Non-pigmented ciliary epithelial cell (primary cell): ENCODE data around the gene GDA.

ENCODE experiments used
- DNase-seq: peaks from one replicate; pipeline ENCODE4 v3.0.0-alpha.2; 2010; ENCODE audit warnings: low read depth

GDA gene

GRCh38 chr9:72149231-72149975 lies at the start of gene GDA:
Gene GDA, plus strand, starts transcription at chr9:72149440. Its CDS starts 120 bp downstream, at chr9:72149560.
- DNase-seq = no peak

- DNase-seq = no peak
These were observed 46.7 kb upstream of the GDA start for GRCh38 chr9:72102520-72102919.

DNA sequence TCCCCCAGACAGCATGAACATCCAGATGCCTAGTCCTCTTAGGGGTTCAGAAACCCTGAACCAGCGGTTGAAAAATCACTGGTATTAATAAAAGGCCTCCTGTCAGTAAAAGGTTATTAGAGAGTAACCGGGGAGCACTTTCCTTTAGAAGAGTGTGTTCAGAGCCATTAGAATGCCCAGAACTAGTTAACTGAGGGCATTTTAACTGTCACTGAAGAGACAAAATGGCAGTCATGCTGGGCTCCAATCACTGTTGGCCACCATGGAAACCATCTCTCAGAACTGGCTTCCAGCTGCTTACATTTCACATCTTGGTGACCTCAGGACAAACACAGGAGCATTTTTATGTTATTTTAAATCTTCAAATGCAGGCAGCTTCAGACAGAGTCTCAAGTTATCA lies 36.2 kb upstream of the GDA start:
- no peak for DNase-seq

GRCh38 chr9:72119853-72120252 lies 29.4 kb upstream of the GDA start:
- DNase-seq = no peak

DNA sequence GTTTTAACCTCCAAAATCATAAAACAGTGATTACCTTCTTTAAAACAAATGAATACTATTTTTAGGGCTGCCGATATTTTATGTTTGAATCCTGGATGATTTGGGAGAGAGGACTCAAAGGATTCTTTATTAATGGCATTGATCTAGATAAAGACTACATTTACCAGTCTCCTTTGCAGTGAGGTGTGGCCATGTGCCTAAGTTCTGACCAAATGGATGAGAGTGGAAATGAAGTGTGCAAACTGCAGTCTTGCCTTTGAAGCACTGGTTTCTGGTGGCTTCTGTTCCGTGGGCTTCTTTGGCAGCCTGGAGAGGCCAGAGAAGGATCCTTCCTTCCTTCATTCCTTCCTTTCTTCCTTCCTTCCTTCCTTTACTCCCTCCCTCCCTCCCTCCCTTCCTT lies 24.3 kb upstream of the GDA start:
- DNase-seq = no peak

GRCh38 chr9:72127753-72128152 lies 21.5 kb upstream of the GDA start:
- no peak for DNase-seq

- no peak for DNase-seq
These were observed 20.7 kb upstream of the GDA start for GRCh38 chr9:72128526-72128925.

DNA sequence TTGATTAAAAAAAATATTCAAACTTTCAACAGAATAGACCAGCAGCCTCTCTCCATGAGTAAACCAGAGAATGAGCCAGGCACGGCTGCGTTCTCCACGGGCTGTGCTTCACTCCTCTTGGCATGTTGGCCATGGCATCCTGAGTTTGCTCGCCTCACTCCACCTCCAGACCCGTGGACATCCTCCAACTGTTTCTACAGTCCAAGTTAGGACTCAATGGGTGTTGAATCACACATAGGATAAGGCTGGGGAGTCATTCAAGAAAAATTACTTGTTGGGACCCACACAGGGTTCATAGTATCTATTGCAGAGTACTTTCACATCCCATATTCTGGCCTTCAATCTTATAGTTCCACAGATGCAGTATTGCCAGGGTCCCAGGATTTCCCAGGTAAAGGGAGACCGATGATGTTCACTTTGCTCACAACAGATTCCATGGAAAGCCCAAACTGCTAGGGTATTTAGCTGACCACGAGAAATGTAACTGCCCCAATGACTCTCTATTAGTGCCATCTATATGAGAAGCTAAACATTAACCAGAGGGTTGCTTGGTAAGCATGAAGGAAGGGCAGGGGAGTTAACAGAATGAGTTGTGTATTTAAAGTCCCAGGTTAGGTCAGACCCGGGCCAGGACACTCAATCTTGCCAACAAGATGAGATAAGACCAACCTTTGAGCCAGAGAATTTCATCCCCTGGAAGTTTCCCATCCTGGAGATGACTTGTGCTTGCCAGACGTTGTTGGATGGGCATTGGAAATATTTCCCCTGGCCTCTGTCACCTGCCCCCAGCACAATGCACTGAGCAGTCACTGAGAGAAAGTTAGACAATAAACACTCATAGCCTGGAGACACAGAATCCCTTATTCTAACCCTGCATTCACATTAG lies 19.7 kb upstream of the GDA start:
- DNase-seq = no peak

GRCh38 chr9:72130321-72130720 lies 18.9 kb upstream of the GDA start:
- DNase-seq = no peak

GRCh38 chr9:72131206-72131605 lies 18.0 kb upstream of the GDA start:
- no peak for DNase-seq

GRCh38 chr9:72132052-72132451 lies 17.2 kb upstream of the GDA start:
- DNase-seq = no peak

DNA sequence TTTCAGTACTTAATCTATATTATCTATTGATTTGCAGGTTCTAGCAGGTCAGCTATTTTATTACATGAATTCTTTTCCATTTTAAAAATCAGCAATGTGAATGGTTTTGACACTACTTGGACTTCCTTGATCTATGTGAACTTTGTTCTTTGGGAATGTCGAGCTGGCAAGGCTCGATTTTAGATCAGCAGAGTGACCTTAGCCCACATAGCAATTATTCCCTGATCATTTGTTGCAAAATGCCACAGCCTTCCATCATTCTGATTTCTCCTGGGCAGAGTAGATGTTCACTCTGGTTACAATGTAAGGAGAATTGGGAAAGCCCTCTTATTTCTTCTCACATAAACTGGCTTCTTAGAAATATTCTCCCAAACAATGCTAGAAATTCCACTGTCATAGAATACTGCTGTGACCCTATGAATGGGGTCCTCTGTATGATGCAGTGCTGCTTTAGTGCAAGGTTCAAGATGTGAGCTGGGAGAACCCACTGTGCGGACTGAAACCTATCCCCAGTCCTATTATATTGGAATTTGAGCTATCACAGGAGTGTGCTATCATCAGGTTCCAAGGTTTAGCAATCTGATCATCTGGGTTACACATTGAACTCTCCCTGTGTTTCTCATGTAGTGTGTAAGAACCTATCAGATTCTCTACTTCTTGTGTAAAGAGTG lies 15.7 kb upstream of the GDA start:
- DNase-seq = no peak

DNA sequence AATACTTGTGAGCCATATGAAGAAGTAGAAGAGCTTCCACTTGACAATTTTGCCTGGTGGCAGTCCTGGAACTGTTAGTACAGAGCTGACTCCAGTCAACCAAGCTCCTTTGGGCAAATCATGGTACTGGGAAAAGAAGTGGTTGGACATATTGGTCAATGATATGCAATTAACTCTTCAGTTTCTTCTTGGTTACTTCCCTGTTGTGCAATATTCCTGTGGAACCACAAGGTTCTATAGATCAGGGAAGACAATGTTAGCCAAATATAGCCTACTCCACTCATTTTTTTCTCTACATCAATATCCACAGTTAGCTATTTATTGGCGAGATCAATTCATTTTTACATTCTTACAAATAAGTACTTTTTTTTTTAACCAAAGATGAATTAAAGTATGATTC lies 14.4 kb upstream of the GDA start:
- no peak for DNase-seq

DNA sequence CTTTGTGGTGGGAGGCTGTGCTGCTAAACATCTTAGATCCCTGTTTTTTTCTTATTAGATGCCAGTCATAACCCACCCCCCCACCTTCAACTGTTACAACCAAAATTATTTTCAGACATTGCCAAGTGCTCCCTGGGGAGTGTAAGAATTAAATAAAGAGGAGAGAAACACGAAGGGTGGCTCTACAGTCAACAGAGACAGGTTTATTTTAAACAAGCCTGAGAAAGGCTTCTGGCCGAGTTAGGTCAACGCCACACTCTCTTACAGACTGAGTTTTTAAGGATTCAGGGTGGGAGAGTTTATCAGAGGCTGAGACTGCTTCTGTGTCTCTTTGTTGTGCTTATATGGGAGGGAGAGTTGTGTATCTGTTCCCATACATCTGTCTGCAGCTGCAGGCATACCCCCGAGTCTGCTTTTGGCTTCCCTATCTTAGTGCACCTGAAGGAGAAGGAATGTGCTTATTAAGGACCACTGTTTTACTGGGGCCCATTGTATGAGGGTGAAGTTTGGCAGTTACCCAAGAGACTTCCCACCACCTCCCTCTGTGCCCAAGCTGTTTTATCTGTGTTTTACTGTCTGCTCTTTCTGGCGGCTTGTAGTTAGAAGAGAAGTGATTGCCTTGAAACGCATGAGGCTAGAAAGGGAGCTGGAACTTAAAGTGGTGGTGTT lies 11.4 kb upstream of the GDA start:
- DNase-seq = no peak

DNA sequence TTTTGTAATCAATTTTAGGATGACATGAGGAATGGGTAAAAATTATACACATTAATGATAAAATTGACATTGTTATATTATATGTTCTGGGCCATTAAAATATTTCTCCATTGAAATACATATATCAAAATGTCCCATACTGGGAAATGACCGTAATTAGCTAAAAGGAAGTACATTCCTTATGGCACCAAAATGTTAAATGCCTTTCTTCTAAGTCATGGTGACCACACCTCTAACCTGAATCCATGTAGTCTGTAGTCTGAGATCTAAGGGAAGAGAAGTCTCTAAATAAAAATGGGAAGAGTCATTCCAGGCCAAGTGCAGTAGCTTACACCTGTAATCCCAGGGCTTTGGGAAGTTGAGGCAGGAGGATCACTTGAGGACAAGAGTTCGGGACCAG lies 10.0 kb upstream of the GDA start:
- no peak for DNase-seq

DNA sequence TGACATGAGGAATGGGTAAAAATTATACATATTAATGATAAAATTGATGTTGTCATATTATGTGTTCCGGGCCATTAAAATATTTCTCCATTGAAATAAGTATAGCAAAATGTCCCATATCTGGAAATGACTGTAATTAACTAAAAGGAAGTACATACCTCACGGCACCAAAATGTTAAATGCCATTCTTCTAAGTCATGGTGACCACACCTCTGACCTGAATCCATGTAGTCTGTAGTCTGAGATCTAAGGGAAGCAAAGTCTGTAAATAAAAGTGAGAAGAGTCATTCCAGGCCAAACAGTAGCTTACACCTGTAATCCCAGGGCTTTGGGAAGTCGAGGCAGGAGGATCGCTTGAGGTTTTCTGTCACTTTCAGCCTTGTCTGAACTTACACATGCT lies 8.7 kb upstream of the GDA start:
- DNase-seq = no peak

DNA sequence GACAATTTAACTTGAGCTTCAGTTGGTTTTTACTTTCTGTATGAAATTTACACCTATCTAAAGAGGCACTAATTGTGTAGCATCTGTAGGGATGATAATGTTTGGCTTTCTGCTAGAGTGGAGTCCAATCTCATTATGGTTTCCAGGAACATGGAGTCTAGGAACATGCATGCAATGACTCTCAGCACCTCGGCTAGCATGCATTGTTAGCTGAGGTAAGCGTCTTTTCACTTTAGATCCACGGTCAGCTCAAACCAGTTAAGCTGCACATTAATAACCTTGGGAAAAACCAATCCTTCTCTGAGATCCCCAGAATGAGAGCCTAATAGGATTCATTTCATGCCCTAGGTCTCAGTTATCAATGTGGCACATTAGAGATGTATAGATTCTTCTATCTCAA lies 7.8 kb upstream of the GDA start:
- DNase-seq = no peak

- no peak for DNase-seq
These were observed 4.3 kb upstream of the GDA start for GRCh38 chr9:72144756-72145492.

DNA sequence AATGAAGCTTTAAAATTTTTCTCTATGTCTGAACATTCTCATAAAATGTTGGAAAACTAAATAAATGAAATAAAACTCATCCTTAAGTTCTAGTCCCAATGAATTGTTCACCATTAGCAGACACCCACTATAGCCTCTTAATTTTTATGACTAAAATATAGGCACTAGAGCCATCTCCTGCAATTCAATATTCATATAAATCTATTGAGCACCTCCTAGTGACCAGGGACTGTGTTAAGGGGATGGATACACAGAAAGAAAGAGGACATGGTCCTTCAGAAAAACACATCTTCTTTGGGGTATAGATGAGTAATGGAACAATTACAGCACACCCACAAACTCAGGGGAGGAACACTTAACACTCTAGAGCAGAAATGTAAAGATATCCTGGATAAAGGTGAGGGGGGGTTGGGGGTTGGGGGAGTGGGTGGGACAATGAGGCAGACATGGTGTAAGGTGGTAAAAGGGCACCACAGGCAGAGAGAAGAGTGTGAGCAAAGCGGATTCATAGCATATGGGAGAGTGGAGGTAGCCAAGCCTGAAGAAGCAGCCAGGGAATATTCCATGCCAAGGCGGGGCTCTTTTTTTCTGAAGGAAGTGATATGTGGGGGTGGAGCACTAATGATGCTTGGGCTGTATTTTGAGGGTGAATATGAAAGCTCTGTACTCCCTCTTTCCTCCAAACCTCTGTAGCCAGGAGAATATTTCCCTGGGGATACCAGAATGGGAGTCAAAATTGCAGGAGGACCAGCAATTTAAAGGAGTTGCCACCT lies 3.3 kb upstream of the GDA start:
- no peak for DNase-seq

DNA sequence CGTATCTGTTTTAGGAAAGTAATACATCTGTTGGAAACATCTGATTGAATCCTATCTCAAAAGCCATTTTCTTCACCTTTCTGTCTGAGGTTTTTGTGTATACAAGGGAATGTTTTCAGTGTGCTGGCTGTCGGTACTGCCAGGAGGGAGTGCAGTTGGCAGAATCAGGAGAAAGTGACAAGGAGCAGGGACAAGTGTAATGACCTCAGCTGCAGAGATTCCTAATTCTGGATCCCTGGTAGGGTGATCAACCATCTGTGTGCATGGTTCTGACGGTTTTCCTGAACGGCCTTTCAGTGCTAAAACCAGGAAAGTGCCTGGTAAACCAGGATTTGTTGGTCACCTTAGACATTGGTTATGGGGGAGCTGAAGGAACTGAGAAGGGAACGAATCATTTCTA lies 1.6 kb upstream of the GDA start:
- DNase-seq = no peak

DNA sequence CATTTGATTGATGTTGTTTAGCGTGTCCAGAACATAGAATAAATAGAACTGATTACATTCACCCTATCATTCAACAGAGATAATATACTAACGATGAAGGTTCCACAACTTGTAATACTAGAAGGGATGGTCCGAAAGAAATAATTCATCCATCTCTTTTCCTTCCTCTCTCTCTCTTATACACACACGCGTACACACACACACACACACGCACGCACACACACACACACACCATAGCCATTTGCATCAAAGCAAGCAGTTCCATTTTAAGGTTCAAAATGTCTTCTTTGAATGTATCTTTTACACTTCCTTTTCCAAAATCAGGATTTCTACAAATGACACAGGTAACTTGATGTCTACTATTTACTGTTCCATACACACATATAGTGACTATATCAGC lies 887 bp downstream of the GDA start:
- DNase-seq = no peak
